T-helper 1 cell treated with Interleukin-12 subunit alpha and Interleukin-12 subunit beta and Interleukin-4 antibody, amounts not matched to agents 30 ng/mL and 1 ng/mL, for 36 hours (primary cell): Measurements from ENCODE around the gene SF3B3. TPM values are rescaled to one million over a fixed set of nuclear protein-coding genes. Genes with fewer than 3 reads are reported as not detected.

Source experiments
- intact Hi-C: fragments of 100-400 bp; cut with micrococcal nuclease; formaldehyde crosslinking; loops from one replicate; pipeline ENCODE4 v1.15.1; 2024
- total RNA-seq: library from RNA; stranded (reverse); gene quantifications from 2 replicates; pipeline ENCODE4 v1.2.3, GENCODE V29; 2022

The SF3B3 gene
- total RNA-seq, 1 donor from 2014 or later = 387 TPM

GRCh38 chr16:70561623-70562022 lies 38.0 kb downstream of the SF3B3 start:
- intact Hi-C loops = no loop called here

- intact Hi-C loops = no loop called here
Observed at GRCh38 chr16:70563636-70564035, 40.0 kb downstream of the SF3B3 start.

GRCh38 chr16:70565053-70565452 lies 41.4 kb downstream of the SF3B3 start:
- intact Hi-C loops = no loop called here

GRCh38 chr16:70568601-70569237 lies 45.1 kb downstream of the SF3B3 start:
- intact Hi-C loops = no loop called here

GRCh38 chr16:70569752-70570151 lies 46.1 kb downstream of the SF3B3 start:
- intact Hi-C loops = loop anchor here (5.0 kb wide), 2 partner anchors 83 to 203 kb away; no protein-coding TSS in a partner anchor

GRCh38 chr16:70570967-70571570 lies 47.5 kb downstream of the SF3B3 start:
- intact Hi-C loops = loop anchor here (5.0 kb wide), 2 partner anchors 81 to 201 kb away; no protein-coding TSS in a partner anchor

GRCh38 chr16:70571623-70572022 lies 48.0 kb downstream of the SF3B3 start:
- intact Hi-C loops = loop anchor here (5.0 kb wide), 2 partner anchors 81 to 201 kb away; no protein-coding TSS in a partner anchor

GRCh38 chr16:70572050-70572925 lies 48.7 kb downstream of the SF3B3 start:
- intact Hi-C loops = loop anchor here (5.0 kb wide), 2 partner anchors 80 to 200 kb away; no protein-coding TSS in a partner anchor

- intact Hi-C loops = loop anchor here (5.0 kb wide), 2 partner anchors 79 to 199 kb away; no protein-coding TSS in a partner anchor
Observed at GRCh38 chr16:70572926-70573270, 49.3 kb downstream of the SF3B3 start.

GRCh38 chr16:70573451-70574121 lies 50.0 kb downstream of the SF3B3 start:
- intact Hi-C loops = loop anchor here (5.0 kb wide), 2 partner anchors 79 to 199 kb away; no protein-coding TSS in a partner anchor

GRCh38 chr16:70574595-70575271 lies 51.1 kb downstream of the SF3B3 start:
- intact Hi-C loops = loop anchor here (5.0 kb wide), 2 partner anchors 78 to 198 kb away; no protein-coding TSS in a partner anchor

GRCh38 chr16:70575376-70575775 lies 51.8 kb downstream of the SF3B3 start:
- intact Hi-C loops = no loop called here

GRCh38 chr16:70576431-70577255 lies 53.0 kb downstream of the SF3B3 start:
- intact Hi-C loops = no loop called here

GRCh38 chr16:70577256-70577698 lies 53.7 kb downstream of the SF3B3 start:
- intact Hi-C loops = no loop called here

- intact Hi-C loops = no loop called here
Observed at GRCh38 chr16:70578035-70578434, 54.4 kb downstream of the SF3B3 start.

GRCh38 chr16:70579248-70579647 lies 55.6 kb downstream of the SF3B3 start:
- intact Hi-C loops = no loop called here

- intact Hi-C loops = no loop called here
Observed at GRCh38 chr16:70579648-70580630, 56.3 kb downstream of the SF3B3 start.

- intact Hi-C loops = no loop called here
Observed at GRCh38 chr16:70582280-70582978, 58.8 kb downstream of the SF3B3 start.
